HL-60 (cell line): ENCODE measurements around the gene CFAP299.

Source experiments
- DNase-seq, 2 experiments: peaks; one replicate each; pipeline ENCODE4 v3.0.0-alpha.2; 2010 to 2020; ENCODE audit warnings: low read depth in 1 of 2, low spot score in 1 of 2
- H3K27ac ChIP-seq: fragments of 250-450 bp; sonication (Bioruptor Pico); replicated peaks from 2 replicates; pipeline ENCODE4 v1.5.1; 2020; ENCODE audit warnings: mild to moderate bottlenecking, moderate library complexity
- H3K27me3 ChIP-seq: fragments of 250-450 bp; sonication (Bioruptor Pico); 2 replicates; pipeline ENCODE4 v1.5.1; 2021; ENCODE audit warnings: mild to moderate bottlenecking, moderate library complexity; ENCODE audit not compliant: insufficient read depth, poor library complexity, severe bottlenecking
- H3K4me3 ChIP-seq: replicated peaks from 2 replicates; pipeline ENCODE4 v1.5.1; 2011; ENCODE audit warnings: mild to moderate bottlenecking, control low read depth, low read length; ENCODE audit not compliant: insufficient read depth
- GABPA ChIP-seq: IDR thresholded peaks from 2 replicates; pipeline ENCODE4 v1.6.1; 2012; ENCODE audit warnings: low read depth
- POLR2AphosphoS5 ChIP-seq: IDR thresholded peaks from 2 replicates; pipeline ENCODE4 v1.6.1; 2012; ENCODE audit warnings: low read depth
- SPI1 ChIP-seq: IDR thresholded peaks from 2 replicates; pipeline ENCODE4 v1.6.1; 2012; ENCODE audit warnings: low read depth, mild to moderate bottlenecking, borderline replicate concordance
- TF ChIP-seq, protein P1 (sequence below): IDR thresholded peaks from one replicate; pipeline ENCODE4 v1.5.1; 2011; ENCODE audit warnings: low read length, control low read depth, inconsistent platforms; ENCODE audit not compliant: insufficient read depth
- TF ChIP-seq, protein P2 (sequence below): IDR thresholded peaks from 2 replicates; pipeline ENCODE4 v1.6.1; 2012; ENCODE audit warnings: low read depth; ENCODE audit not compliant: insufficient replicate concordance

Gene CFAP299

DNA sequence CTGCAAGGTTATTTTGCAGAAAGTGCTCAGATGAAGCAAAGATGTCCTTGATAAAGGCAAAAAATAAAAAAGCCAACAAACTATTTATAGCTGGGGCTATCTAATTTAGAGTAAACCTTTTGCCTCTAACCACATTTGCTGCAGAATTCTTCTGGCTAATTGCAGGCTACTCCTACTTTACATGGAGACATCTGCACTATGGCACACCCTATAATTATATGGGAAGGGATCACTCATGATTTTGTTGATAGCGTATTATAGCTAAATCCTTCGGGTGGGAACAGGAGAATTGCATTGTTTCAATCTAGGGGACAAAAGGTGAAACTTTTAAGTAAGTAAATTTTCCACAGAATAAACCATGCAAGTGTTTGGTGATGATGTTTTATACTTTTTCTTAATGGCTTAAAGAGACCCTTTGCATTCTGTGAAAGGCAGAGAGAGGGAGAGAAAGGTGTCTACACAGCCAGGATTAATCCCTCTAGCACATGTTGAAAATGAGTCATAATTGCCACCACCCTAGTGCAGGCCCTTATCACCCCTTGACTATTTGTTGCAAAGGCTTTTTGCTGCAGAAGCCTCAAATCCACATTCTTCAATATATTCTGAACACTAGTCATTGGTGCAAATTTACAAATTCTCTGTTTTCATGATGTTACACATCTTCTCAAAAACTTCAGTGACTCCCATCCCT is 473.7 kb downstream of the CFAP299 start:
- Histone ChIP-seq H3K27ac (no peak overlapping the region), H3K27me3 (no peaks in the 10 kb centered on the region), H3K4me3 (no peak overlapping the region)
- no peak for DNase-seq
- no peak for TF ChIP-seq SPI1
- no peak for TF ChIP-seq POLR2AphosphoS5
- TF ChIP-seq, protein P1, sequence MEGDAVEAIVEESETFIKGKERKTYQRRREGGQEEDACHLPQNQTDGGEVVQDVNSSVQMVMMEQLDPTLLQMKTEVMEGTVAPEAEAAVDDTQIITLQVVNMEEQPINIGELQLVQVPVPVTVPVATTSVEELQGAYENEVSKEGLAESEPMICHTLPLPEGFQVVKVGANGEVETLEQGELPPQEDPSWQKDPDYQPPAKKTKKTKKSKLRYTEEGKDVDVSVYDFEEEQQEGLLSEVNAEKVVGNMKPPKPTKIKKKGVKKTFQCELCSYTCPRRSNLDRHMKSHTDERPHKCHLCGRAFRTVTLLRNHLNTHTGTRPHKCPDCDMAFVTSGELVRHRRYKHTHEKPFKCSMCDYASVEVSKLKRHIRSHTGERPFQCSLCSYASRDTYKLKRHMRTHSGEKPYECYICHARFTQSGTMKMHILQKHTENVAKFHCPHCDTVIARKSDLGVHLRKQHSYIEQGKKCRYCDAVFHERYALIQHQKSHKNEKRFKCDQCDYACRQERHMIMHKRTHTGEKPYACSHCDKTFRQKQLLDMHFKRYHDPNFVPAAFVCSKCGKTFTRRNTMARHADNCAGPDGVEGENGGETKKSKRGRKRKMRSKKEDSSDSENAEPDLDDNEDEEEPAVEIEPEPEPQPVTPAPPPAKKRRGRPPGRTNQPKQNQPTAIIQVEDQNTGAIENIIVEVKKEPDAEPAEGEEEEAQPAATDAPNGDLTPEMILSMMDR = no peak
- TF ChIP-seq GABPA = no peak
- TF ChIP-seq, protein P2, sequence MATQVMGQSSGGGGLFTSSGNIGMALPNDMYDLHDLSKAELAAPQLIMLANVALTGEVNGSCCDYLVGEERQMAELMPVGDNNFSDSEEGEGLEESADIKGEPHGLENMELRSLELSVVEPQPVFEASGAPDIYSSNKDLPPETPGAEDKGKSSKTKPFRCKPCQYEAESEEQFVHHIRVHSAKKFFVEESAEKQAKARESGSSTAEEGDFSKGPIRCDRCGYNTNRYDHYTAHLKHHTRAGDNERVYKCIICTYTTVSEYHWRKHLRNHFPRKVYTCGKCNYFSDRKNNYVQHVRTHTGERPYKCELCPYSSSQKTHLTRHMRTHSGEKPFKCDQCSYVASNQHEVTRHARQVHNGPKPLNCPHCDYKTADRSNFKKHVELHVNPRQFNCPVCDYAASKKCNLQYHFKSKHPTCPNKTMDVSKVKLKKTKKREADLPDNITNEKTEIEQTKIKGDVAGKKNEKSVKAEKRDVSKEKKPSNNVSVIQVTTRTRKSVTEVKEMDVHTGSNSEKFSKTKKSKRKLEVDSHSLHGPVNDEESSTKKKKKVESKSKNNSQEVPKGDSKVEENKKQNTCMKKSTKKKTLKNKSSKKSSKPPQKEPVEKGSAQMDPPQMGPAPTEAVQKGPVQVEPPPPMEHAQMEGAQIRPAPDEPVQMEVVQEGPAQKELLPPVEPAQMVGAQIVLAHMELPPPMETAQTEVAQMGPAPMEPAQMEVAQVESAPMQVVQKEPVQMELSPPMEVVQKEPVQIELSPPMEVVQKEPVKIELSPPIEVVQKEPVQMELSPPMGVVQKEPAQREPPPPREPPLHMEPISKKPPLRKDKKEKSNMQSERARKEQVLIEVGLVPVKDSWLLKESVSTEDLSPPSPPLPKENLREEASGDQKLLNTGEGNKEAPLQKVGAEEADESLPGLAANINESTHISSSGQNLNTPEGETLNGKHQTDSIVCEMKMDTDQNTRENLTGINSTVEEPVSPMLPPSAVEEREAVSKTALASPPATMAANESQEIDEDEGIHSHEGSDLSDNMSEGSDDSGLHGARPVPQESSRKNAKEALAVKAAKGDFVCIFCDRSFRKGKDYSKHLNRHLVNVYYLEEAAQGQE = no peak

DNA sequence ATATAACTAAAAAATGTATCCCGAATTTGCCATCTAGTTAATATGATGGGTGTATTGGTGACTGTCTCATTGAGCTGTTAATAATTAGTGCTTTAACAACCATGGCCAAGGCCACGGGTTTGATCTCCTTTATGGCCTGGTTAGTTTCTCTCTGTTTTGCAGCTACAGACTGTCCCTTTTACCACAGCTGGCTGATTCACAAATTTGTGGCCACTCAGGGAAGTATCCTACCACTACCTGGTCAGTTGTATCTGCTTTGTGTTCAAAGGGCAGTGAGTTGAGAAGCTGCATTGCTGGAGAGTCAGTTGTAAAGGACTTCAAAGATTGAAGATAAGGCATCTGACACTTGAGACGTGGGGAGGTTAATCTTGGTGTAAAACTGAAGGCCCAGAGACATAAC is 475.9 kb downstream of the CFAP299 start:
- H3K4me3 ChIP-seq = no peak overlapping the region
- no peak for DNase-seq
- H3K27me3 ChIP-seq = no peaks in the 10 kb centered on the region
- TF ChIP-seq SPI1 = no peak
- TF ChIP-seq GABPA = no peak
- TF ChIP-seq, protein P2 = no peak
- TF ChIP-seq, protein P1 = no peak
- no peak for TF ChIP-seq POLR2AphosphoS5
- no peak overlapping the region for H3K27ac ChIP-seq

DNA sequence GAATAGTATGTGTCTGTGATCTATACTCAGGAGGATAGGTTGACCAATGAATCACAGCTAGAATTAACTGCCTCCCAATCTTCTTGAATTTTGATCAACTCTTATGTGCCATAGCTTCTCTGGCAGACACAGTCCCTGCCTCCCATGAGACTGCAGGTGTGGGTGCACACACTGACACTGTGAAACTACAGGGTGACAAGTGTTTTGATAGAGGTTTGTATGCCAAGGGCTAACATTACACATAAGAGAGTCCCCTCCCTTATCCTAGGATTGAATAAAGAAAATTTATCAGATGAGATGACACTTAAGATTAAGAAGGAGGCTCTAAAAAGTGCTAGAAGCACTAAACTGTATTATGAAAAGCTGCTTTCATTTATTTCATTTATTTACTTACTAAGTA is 476.6 kb downstream of the CFAP299 start:
- no peak overlapping the region for H3K4me3 ChIP-seq
- TF ChIP-seq POLR2AphosphoS5 (no peak), SPI1 (no peak), GABPA (no peak)
- TF ChIP-seq, protein P2 = no peak
- TF ChIP-seq, protein P1 = no peak
- DNase-seq = no peak
- no peaks in the 10 kb centered on the region for H3K27me3 ChIP-seq
- H3K27ac ChIP-seq = no peak overlapping the region
